Esophagus muscularis mucosa (tissue), 4 donors: ENCODE results near the gene COL4A5. TPM values are rescaled to one million over a fixed set of nuclear protein-coding genes. Genes with fewer than 3 reads are reported as not detected.
A peak's percentile ranks its signal among the peaks of the same experiment; 100 is the strongest.
"Not testable (repeated sequence)": the region's sequence is repeated elsewhere in the genome, so short reads cannot be mapped to it uniquely, and the experiment has no call there.

ENCODE experiments used
- DNase-seq: peaks from one replicate; pipeline ENCODE4 v3.0.0-alpha.2; 2017; ENCODE audit errors: extremely low spot score
- H3K27ac ChIP-seq, 4 donors: fragments of 200-600 bp; sonication (generic); replicated peaks in 1 of 4; 1 replicate in 3 of 4; 2 replicates in 1 of 4; pipeline ENCODE4 v1.5.1; 2016 to 2019; ENCODE audit warnings: mild to moderate bottlenecking in 1 of 4
- H3K27me3 ChIP-seq, 4 donors: fragments of 200-600 bp; sonication (generic); one replicate each; pipeline versions ENCODE4 v1.5.1 to v1.6.0; 2016 to 2019
- H3K36me3 ChIP-seq, 4 donors: fragments of 200-600 bp; sonication (generic); one replicate each; pipeline ENCODE4 v1.5.1; 2016 to 2019
- H3K4me1 ChIP-seq, 4 donors: fragments of 200-600 bp; sonication (generic); one replicate each; pipeline ENCODE4 v1.5.1; 2016 to 2019
- H3K4me3 ChIP-seq, 4 donors: fragments of 200-600 bp; sonication (generic); 1 replicate in 2 of 4; 2 replicates in 2 of 4; pipeline ENCODE4 v1.5.1; 2016 to 2019; ENCODE audit warnings: mild to moderate bottlenecking in 4 of 4, moderate library complexity in 1 of 4
- H3K9me3 ChIP-seq, 4 donors: fragments of 200-600 bp; sonication (generic); 1 replicate in 3 of 4; 2 replicates in 1 of 4; pipeline ENCODE4 v1.5.1; 2016 to 2019
- EP300 ChIP-seq: sonication (generic); formaldehyde crosslinking; IDR thresholded peaks from one replicate; pipeline ENCODE4 v1.6.1; 2017; ENCODE audit warnings: antibody characterized with exemption
- POLR2A ChIP-seq: fragments of 450-650 bp; IDR thresholded peaks from one replicate; pipeline ENCODE4 v1.6.1; 2017; ENCODE audit warnings: antibody characterized with exemption, moderate library complexity, mild to moderate bottlenecking, low read depth
- POLR2AphosphoS5 ChIP-seq, 2 donors: sonication (generic); formaldehyde crosslinking; IDR thresholded peaks; one replicate each; pipeline ENCODE4 v1.6.1; 2017; ENCODE audit warnings: antibody characterized with exemption in 2 of 2
- WGBS: methylation state at CpG from one replicate; pipeline ENCODE4 v1.1.5; 2018; 5-methylcytosine and 5-hydroxymethylcytosine counted together
- intact Hi-C: fragments of 100-400 bp; cut with DNase I; formaldehyde crosslinking; loops from one replicate; pipeline ENCODE4 v1.15.1; 2023
- total RNA-seq, 4 donors: library from RNA; depleted of rRNA; stranded (reverse); fragments of >200 nt; gene quantifications; one replicate each; pipeline versions ENCODE4 v1.1.0 to v1.2.1, GENCODE V29; 2016
- TF ChIP-seq, protein P1 (sequence below), 3 experiments: fragments of 200-600 bp in 2 of 3; fragments of 450-650 bp in 1 of 3; sonication (generic) in 2 of 3; IDR thresholded peaks; one replicate each; pipeline ENCODE4 v1.5.1; 2017 to 2019; ENCODE audit warnings: antibody characterized with exemption in 3 of 3, mild to moderate bottlenecking in 2 of 3, moderate library complexity in 1 of 3

Gene COL4A5
- total RNA-seq: 100 to 1,000 TPM; 187 to 241 (median 204) TPM

DNA sequence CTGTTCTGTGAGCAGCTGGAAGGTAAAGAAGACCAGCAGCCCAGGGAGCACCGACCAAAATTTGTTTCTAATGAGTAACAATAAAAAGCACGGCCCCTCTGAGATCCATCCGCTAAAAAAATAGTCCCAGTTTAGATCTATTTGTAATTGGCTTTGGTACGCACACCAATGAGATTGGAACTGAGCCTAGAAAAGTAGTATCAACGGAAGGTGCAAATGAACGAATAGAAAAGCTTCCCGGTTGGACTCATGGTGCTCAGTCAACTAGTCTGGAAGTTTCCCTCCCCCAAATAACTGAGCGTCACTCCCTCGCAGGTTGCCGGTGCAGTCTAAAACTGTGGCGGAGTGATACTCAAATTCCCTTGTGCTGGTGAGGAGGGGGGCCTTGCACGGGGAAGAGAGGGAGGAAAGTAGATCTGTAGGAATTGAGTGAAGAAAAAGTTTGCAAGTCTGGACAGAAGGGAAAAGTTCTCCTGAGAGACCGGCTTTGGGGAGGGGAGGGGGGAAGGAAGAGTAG lies at the start of gene COL4A5:
TSS of gene COL4A5 (plus strand) at position 413 of the 517 bp plus-strand sequence. CDS start 288 bp downstream, outside the sequence.
- H3K4me1 ChIP-seq: peaks cover 0 to 1% (median 0%) of the 10 kb centered on the region in 4 donors
- no peaks in the 10 kb centered on the region for H3K36me3 ChIP-seq
- WGBS: 26% methylated on average over 13 of the region's 13 CpGs
- H3K27ac ChIP-seq: peak within 1 kb of the TSS; percentile 64 to 83 (median 80)
- no peaks in the 10 kb centered on the region for H3K27me3 ChIP-seq
- intact Hi-C loops: loop anchor here (5.0 to 10.0 kb wide), 2 partner anchors 135 to 217 kb away; no protein-coding TSS in a partner anchor
- peak within 1 kb of the TSS; percentile 56 to 65 (median 59) for H3K4me3 ChIP-seq
- H3K9me3 ChIP-seq: no peaks in the 10 kb centered on the region
- TF ChIP-seq, protein P1, sequence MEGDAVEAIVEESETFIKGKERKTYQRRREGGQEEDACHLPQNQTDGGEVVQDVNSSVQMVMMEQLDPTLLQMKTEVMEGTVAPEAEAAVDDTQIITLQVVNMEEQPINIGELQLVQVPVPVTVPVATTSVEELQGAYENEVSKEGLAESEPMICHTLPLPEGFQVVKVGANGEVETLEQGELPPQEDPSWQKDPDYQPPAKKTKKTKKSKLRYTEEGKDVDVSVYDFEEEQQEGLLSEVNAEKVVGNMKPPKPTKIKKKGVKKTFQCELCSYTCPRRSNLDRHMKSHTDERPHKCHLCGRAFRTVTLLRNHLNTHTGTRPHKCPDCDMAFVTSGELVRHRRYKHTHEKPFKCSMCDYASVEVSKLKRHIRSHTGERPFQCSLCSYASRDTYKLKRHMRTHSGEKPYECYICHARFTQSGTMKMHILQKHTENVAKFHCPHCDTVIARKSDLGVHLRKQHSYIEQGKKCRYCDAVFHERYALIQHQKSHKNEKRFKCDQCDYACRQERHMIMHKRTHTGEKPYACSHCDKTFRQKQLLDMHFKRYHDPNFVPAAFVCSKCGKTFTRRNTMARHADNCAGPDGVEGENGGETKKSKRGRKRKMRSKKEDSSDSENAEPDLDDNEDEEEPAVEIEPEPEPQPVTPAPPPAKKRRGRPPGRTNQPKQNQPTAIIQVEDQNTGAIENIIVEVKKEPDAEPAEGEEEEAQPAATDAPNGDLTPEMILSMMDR (IDR thresholded peaks at IDR 0.05): no peak
- peak; percentile 48 to 71 for TF ChIP-seq POLR2AphosphoS5 (IDR thresholded peaks at IDR 0.05)
- peak; percentile 91 for DNase-seq

- DNase-seq, H3K27ac ChIP-seq, H3K4me1 ChIP-seq, H3K4me3 ChIP-seq, H3K27me3 ChIP-seq, H3K36me3 ChIP-seq, intact Hi-C loops, H3K9me3 ChIP-seq: not testable (repeated sequence)
- WGBS: 52% methylated on average over 6 of the region's 9 CpGs
Measured at GRCh38 chrX:108390976-108391717, 48.5 kb upstream of the COL4A5 start.

DNA sequence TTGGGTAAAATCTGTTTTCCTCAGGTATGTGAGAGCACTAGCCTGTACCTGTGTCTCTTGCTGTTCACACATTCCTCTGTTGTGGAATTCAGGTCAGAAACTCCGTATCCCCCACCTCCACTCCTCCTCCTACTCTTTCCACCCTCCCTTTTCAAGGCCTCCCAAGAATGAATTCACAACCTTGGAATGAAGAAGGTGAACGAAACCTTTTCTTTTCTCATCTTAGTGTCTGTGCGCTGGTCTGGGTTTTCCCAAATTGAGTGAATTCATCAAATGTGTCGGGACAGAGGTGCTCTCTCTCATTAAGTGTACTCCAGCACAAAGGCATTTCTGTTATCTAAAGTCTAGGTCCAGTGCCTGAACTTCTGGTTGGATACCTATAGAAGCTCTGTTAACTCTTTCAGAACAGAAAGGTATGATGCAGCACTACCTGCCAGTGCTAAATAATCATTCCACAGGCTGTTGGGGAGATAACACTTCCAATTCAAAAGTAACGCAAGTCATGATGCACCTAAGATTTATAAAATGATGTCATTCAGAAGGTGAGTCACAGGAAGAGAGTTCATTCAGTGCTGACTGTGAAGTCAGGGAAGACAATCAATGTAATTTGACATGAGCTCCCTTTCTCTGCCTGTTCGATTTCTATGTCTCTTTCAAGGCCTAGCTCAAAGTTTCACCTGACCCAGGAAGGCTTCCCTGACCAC lies 43.3 kb upstream of the COL4A5 start:
- Histone ChIP-seq H3K27me3 (peaks cover 0 to 3% (median 0%) of the 10 kb centered on the region in 4 donors), H3K4me3 (no peak overlapping the region), H3K4me1 (peaks cover 0 to 25% (median 9%) of the 10 kb centered on the region in 4 donors), H3K36me3 (no peaks in the 10 kb centered on the region), H3K27ac (peak overlapping the region; percentile 24 to 47 (median 38)), H3K9me3 (no peaks in the 10 kb centered on the region)
- intact Hi-C loops: no loop called here
- DNase-seq: no peak
- WGBS: 68% methylated on average over 6 of the region's 6 CpGs
- TF ChIP-seq, protein P1 (IDR thresholded peaks at IDR 0.05): no peak
- TF ChIP-seq EP300 (no peak), POLR2A (no peak), POLR2AphosphoS5 (IDR thresholded peaks at IDR 0.05) (no peak)

DNA sequence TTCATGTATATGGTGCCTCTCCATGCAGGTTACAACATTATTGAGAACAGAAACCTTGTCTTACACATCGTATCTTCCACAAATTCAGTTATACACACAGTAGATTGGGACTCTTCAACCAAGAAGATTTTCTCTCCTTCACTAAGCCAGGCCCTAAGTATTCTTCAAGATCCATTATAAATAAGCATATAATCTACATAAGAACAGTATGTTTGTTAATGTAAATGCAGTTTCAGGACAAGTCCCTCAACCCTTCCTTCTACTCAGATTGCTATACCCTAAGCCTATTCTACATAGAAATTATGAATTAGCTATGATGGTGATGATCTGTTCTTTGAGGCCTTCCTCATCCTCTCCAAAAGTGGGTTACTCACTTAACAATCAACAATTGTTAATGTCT lies 42.7 kb upstream of the COL4A5 start:
- H3K27ac ChIP-seq: peak overlapping the region in 2 of 4 donors; percentile 24 to 47
- intact Hi-C loops: no loop called here
- TF ChIP-seq POLR2AphosphoS5 (IDR thresholded peaks at IDR 0.05) (no peak), POLR2A (no peak), EP300 (no peak)
- TF ChIP-seq, protein P1 (IDR thresholded peaks at IDR 0.05): no peak
- DNase-seq: no peak
- no peaks in the 10 kb centered on the region for H3K27me3 ChIP-seq
- no peaks in the 10 kb centered on the region for H3K9me3 ChIP-seq
- peaks cover 0 to 31% (median 9%) of the 10 kb centered on the region in 4 donors for H3K4me1 ChIP-seq
- H3K4me3 ChIP-seq: no peak overlapping the region
- H3K36me3 ChIP-seq: no peaks in the 10 kb centered on the region
- 77% methylated on average over 1 of the region's 1 CpG for WGBS
